CD4-positive, alpha-beta T cell treated with Interleukin-6 at 100 ng/mL for 8 hours (primary cell): Measurements from ENCODE around the gene PPP1R15B.

ENCODE experiments used
- DNase-seq: peaks from one replicate; pipeline ENCODE4 v3.0.0-alpha.2; 2020; ENCODE audit warnings: mixed read lengths, low spot score

PPP1R15B gene

DNA sequence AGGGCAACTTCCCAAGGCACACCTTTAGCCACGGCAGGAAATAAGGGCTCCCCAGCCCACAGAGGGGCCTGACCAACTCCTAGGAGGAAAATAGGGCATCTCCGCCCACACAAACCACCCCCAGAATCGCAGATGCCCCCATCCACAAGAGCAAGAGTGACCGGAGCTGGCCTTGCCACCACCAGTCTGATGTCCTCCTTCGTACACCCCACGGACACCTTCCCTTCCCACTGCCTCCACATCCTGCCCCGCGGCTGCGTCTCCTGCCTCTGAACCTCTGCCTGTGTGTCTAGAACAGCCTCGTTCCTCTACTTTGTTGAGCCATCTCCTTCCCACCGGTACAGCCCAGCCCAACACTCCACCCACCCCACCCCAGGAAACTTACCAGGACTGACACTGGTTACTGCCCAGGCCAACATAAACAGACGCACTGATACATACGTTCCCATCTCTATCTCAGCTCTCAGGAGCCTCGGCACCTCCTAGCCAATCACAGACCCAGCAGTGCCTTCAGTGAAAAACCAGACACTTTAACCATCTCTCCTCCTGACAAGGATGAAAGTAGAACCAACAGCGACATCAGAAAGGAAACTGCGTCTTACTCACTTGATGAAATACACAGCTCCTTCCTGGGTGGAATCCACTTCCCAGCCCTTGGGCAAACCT, 44.3 kb downstream of the PPP1R15B start:
- no peak for DNase-seq

GRCh38 chr1:204366759-204367158, 44.9 kb downstream of the PPP1R15B start:
- DNase-seq, result no peak

GRCh38 chr1:204363335-204364114, 48.1 kb downstream of the PPP1R15B start:
- DNase-seq, result peak; percentile 78

DNA sequence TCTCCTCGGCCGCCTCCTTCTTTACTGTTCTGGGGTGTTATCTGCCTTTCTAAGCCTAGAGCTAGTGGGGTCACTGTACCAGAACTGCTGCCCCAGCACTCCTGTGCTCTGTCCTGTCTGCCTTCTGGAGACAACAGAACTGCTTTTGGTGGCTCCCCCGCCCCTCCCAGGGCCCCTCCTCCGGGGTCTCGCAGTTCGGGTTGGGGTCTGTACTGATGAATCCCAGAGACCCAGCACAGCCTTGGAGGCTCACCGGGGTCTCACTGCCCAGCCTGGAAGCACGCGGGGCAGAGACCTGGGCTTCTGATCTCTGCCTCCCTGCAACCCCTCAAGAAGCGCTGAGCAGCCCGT, 48.7 kb downstream of the PPP1R15B start:
- DNase-seq, result no peak

- DNase-seq, result no peak
These were observed 49.8 kb downstream of the PPP1R15B start for GRCh38 chr1:204361781-204362180.

GRCh38 chr1:204361341-204361771, 50.3 kb downstream of the PPP1R15B start:
- DNase-seq, result no peak

DNA sequence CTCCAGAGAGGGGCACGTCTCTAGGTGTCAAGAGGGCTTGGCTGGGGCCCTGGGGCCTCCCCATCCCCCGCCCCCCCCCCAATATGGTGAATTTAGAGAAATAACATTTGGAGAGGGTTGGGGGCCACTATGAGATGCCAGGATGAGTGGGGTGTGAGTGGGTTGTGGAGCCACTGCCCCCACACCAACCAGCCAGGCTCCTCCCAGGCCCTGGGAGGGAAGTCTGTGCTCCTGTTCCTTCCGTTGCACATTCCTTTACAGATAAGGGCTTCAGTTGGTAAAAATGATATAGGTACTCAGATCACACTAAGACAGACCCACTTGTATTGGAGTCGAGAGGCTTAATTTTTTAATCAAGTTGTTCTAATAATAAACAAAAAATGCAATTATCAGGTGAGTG, 51.3 kb downstream of the PPP1R15B start:
- DNase-seq, result no peak

DNA sequence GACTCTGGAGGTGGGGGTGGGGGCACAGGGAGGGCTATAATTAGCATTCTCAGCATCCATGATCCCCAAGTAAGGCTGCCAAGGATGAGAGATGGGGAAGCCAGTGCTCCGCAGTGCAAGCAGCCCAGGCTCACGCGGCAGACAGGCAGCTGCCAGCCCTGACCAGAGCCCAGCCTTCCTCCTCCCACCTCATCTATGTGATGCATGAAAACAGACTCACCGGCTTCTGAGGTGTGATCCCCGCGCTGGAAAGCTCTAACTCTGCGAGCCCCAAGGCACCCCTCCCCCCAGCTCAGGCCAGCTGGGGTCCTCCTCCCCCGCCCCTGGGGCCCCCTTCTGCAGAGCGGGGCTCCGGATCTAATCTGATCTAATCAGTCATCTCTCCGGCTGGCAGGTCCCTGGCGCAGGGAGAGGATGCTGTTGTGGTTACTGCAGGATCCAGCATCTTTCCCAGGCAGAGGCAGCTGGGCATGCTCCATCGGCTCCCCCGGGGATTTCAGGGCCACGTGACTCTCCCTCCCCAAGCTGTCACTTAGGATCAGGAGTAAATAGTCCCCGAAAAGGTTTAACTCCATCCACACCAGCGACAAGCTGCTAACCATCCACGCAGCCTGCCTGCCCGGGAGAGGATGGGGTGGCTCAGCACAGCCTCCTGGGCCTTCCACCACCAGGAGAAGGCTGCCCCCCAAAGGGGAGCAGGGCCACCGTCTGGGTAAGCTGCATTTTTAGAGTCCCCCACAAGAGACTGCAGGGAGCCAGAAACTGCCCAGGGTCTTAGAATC, 52.0 kb downstream of the PPP1R15B start, which contains the start of gene PLEKHA6:
Gene PLEKHA6 (minus strand): TSS at position 456 of the 782 bp plus-strand sequence. CDS start 86,202 bp downstream, outside the sequence.
- no peak for DNase-seq

DNA sequence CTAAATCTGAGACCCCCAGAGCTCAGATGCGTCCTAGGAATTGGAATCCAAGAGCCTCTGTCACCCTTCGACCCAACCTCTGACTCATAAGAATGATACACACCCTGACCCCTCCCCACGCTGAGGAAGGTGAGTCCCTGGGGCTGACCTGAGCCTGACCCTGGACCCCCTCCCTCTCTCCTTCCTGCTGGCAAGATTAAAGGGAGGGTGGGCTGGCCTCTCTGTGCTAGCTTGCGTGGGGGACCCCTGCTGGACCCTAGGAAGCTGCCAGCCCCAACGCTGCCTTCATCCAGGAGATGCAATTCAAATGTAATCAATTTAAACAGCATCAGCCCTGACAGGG, 52.5 kb downstream of the PPP1R15B start:
- DNase-seq, result no peak

GRCh38 chr1:204358605-204359004, 53.0 kb downstream of the PPP1R15B start:
- no peak for DNase-seq

DNA sequence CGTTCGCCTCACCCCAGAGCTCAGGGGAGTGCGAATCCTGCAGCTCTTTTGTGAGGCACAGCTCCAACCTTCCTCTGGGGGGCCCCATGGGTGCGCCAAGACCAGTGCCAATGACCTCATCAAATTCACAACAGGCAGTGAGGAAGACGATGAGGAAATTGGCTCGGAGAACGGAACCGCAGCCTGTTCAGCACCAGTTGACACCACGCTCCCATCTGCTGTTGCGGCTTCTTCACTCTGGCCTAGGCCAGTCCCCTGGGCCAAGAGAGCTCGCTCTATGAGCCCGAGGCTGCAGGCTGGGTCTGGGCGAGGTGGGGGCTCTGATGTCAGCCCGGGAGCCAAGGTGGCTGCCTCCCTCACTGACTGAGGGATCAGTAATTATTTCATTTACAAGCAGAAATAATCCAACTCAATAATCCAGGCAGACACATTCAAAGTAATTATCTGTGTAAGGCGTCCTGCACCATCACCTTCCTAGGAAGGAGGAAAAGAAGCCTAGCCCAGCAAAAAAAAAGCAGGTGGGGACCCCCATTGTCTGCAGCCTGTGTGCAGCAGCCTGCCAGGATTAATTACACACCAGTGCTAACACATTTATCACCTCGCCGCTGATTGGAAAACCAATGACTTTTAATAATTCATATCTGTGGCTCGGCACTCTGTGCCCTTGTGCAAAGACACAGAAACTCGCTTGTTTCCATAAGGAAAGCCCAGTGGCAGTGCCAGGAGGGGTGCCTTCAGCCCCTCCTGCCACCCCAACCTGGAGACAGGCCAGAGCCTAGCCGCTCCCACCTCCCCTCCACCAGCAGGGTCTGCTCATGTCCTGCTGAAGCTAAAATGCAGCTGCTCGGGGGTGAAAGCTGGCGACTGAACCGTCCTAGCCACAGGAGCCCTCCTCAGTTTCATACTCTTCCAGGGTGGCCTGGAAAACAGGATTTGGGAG, 53.8 kb downstream of the PPP1R15B start:
- DNase-seq, result no peak

GRCh38 chr1:204356997-204357396, 54.6 kb downstream of the PPP1R15B start:
- DNase-seq, result no peak

GRCh38 chr1:204355913-204356312, 55.7 kb downstream of the PPP1R15B start:
- DNase-seq, result no peak

GRCh38 chr1:204354579-204354978, 57.0 kb downstream of the PPP1R15B start:
- DNase-seq, result no peak
